Upper lobe of left lung (tissue), 4 donors: ENCODE data around the gene KLHDC10.

Experiments used
- POLR2A ChIP-seq, 4 donors: fragments of 450-650 bp; IDR thresholded peaks; one replicate each; pipeline ENCODE4 v1.5.1; 2016 to 2017; ENCODE audit warnings: antibody characterized with exemption in 4 of 4, mild to moderate bottlenecking in 2 of 4
- POLR2AphosphoS5 ChIP-seq, 2 donors: sonication (generic); formaldehyde crosslinking; IDR thresholded peaks; one replicate each; pipeline ENCODE4 v1.5.1; 2017; ENCODE audit warnings: antibody characterized with exemption in 2 of 2
- TF ChIP-seq, protein P1 (sequence below), 6 experiments: fragments of 450-650 bp in 4 of 6; fragments of 200-600 bp in 2 of 6; sonication (generic) in 2 of 6; IDR thresholded peaks; one replicate each; pipeline ENCODE4 v1.5.1; 2016 to 2019; ENCODE audit warnings: antibody characterized with exemption in 6 of 6

DNA sequence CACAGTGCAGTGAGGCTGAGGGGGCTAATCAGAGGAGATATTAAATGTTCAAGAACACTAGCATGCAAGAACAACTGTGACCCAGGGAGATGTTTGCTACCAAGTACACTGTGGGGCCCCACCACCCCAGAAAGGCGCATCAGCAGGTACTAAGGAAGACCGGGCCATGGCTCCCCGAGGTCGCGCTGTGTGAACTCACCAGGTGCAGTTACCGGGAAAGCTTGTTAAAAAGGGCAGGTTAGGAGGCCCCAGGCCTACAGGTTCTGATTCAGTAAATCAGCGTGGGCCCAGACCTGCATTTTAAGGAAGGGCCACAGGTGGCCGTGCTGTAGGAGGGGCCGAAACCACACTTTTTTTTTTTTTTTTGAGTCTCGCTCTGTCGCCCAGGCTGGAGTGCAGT lies 80.3 kb downstream of the KLHDC10 start:
- TF ChIP-seq, protein P1, sequence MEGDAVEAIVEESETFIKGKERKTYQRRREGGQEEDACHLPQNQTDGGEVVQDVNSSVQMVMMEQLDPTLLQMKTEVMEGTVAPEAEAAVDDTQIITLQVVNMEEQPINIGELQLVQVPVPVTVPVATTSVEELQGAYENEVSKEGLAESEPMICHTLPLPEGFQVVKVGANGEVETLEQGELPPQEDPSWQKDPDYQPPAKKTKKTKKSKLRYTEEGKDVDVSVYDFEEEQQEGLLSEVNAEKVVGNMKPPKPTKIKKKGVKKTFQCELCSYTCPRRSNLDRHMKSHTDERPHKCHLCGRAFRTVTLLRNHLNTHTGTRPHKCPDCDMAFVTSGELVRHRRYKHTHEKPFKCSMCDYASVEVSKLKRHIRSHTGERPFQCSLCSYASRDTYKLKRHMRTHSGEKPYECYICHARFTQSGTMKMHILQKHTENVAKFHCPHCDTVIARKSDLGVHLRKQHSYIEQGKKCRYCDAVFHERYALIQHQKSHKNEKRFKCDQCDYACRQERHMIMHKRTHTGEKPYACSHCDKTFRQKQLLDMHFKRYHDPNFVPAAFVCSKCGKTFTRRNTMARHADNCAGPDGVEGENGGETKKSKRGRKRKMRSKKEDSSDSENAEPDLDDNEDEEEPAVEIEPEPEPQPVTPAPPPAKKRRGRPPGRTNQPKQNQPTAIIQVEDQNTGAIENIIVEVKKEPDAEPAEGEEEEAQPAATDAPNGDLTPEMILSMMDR (IDR thresholded peaks at IDR 0.05) = no peak
- no peak for TF ChIP-seq POLR2A (IDR thresholded peaks at IDR 0.05)
- TF ChIP-seq POLR2AphosphoS5 (IDR thresholded peaks at IDR 0.05) = no peak
